K562 (cell line): ENCODE data around the gene AAGAB. TPM values are rescaled to one million over a fixed set of nuclear protein-coding genes. Genes with fewer than 3 reads are reported as not detected.

Source experiments
- HIVEP1 ChIP-seq: fragments of 250-450 bp; sonication (Bioruptor Pico); IDR thresholded peaks from 2 replicates; pipeline ENCODE4 v1.4.0; 2020; ENCODE audit warnings: mild to moderate bottlenecking
- HNRNPK ChIP-seq: fragments of 200-400 bp; formaldehyde crosslinking; IDR thresholded peaks from one replicate; pipeline ENCODE4 v1.6.1; 2018; ENCODE audit warnings: mild to moderate bottlenecking, low read depth, low read length; ENCODE audit not compliant: poor library complexity, severe bottlenecking
- NCOA6 ChIP-seq: fragments of 450-650 bp; IDR thresholded peaks from 2 replicates; pipeline ENCODE4 v1.6.1; 2017; ENCODE audit warnings: mild to moderate bottlenecking
- NFRKB ChIP-seq: fragments of 450-650 bp; IDR thresholded peaks from 2 replicates; pipeline ENCODE4 v1.6.1; 2016; ENCODE audit warnings: low read depth
- NR1H2 ChIP-seq: sonication (generic); formaldehyde crosslinking; IDR thresholded peaks from 2 replicates; pipeline ENCODE4 v1.4.0; 2020; ENCODE audit warnings: mild to moderate bottlenecking, missing genetic modification reagents
- PHF20 ChIP-seq: fragments of 450-650 bp; IDR thresholded peaks from 2 replicates; pipeline ENCODE4 v1.6.1; 2018; ENCODE audit not compliant: partially characterized antibody
- RUNX1 ChIP-seq: sonication (generic); IDR thresholded peaks from 2 replicates; pipeline ENCODE4 v1.6.1; 2016; ENCODE audit warnings: antibody characterized with exemption, low read depth
- SMARCA5 ChIP-seq: fragments of 450-650 bp; IDR thresholded peaks from 2 replicates; pipeline ENCODE4 v1.6.1; 2016
- ZBTB7A ChIP-seq: IDR thresholded peaks from 2 replicates; pipeline ENCODE4 v1.6.1; 2011; ENCODE audit warnings: low read depth, mild to moderate bottlenecking, low read length, moderate library complexity, borderline replicate concordance; ENCODE audit not compliant: control insufficient read depth
- ZFP30 ChIP-seq: fragments of 250-450 bp; sonication (Bioruptor Pico); IDR thresholded peaks from 2 replicates; pipeline ENCODE4 v1.8.0; 2022; ENCODE audit warnings: moderate library complexity, mild to moderate bottlenecking, inconsistent platforms, borderline replicate concordance
- ZNF586 ChIP-seq: fragments of 450-650 bp; formaldehyde crosslinking; conservative IDR thresholded peaks from 2 replicates; pipeline ENCODE4 v1.4.0; 2020; ENCODE audit warnings: mild to moderate bottlenecking, moderate library complexity
- polyA plus RNA-seq, 8 experiments: library from polyadenylated mRNA; depleted of rRNA in 4 of 8; stranded (reverse) in 5 of 8; unstranded in 3 of 8; fragments of >200 nt; fragmentation: Nextera tagmentation in 2 of 8; fragmentation: Illumina TruSeq in 1 of 8; extraction: Ambion mirVana in 2 of 8; extraction: Trizol in 1 of 8; gene quantifications; 2 replicates each; pipeline versions ENCODE4 v1.2.1 to v1.2.3, GENCODE V29; 2011 to 2014; ENCODE audit warnings: inconsistent platforms in 1 of 8, missing spikeins in 1 of 8
- total RNA-seq, 7 experiments: library from RNA; depleted of rRNA in 6 of 7; stranded (reverse); fragments of >200 nt in 6 of 7; fragmentation: Illumina TruSeq in 2 of 7; extraction: Trizol in 2 of 7; gene quantifications; 2 replicates each; pipeline versions ENCODE4 v1.2.1 to v1.2.3, GENCODE V29; 2011 to 2021; ENCODE audit warnings: low replicate concordance in 1 of 7
- TF ChIP-seq, protein P1 (sequence below): sonication (generic); formaldehyde crosslinking; IDR thresholded peaks from 2 replicates; pipeline ENCODE4 v1.8.1; 2022; ENCODE audit warnings: missing genetic modification reagents
- TF ChIP-seq, protein P2 (sequence below): fragments of 150-350 bp; conservative IDR thresholded peaks from 2 replicates; pipeline ENCODE4 v1.6.1; 2014; ENCODE audit warnings: low read length
- TF ChIP-seq, protein P3 (sequence below): fragments of 250-450 bp; sonication (Bioruptor Pico); IDR thresholded peaks from 2 replicates; pipeline ENCODE4 v1.4.0; 2020; ENCODE audit warnings: mild to moderate bottlenecking, moderate library complexity
- TF ChIP-seq, protein P4 (sequence below), 2 experiments: fragments of 450-650 bp in 1 of 2; sonication (generic) in 1 of 2; formaldehyde crosslinking; conservative IDR thresholded peaks; 2 replicates each; pipeline versions ENCODE4 v1.4.0 to v1.8.1; 2020 to 2022; ENCODE audit warnings: mild to moderate bottlenecking in 1 of 2, missing genetic modification reagents in 1 of 2
- TF ChIP-seq, protein P5 (sequence below): IDR thresholded peaks from 2 replicates; pipeline ENCODE4 v1.6.1; 2012; ENCODE audit warnings: low read depth, low read length, improper control_type of control experiment, borderline replicate concordance

AAGAB gene
- total and polyA plus RNA-seq, 9 of the 15 experiments (the other 6 are each of a cell fraction or from before 2014, with no cell fraction given) = 17.8 to 109 (median 58.3) TPM

DNA sequence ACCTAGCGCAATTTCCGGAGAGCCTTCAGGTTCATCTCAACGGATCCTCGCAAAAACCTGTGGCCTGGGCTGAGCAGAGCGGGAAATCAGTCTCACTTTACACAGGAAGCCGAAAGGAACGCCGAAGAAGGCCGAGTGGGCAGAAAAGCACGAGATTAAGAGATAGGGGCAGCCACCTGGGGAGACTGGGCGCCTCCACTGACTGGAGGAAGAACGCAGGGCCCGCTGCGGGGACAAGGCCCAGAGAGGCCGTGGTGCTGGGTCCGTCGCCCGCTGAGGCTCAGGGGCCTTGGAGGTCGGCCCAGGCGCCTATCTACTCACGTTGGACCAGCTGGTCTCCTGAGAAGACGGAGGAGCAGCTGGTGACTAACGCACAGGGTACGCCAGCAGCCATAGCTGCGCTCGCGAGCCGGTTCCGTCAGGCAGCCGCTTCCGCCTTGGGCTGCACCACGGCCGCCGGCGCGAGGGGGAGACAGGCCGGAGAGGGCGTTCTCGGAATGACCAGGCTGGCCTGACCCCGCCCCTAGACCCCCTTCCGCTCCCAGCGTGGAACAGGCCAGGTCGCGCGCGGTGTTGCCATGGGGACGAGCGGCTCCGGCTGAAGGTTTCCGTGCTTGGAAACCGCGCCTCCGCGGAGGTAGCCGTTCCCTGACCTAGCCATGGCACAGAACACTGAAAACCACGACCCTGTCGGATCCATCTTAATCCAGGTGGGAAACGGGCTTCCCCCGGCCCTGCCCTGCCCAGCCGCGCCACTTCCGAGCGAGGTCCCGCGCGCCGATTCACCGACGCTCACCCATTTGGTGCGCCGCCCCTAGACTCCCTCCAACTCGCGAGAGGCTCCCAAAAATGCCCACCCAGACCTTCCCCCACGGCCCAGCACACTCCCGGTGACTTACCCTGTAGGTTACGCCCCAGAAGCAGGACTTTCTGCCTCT, at the start of gene AAGAB, which contains the start of gene IQCH (continued):
- TF ChIP-seq, protein P1, sequence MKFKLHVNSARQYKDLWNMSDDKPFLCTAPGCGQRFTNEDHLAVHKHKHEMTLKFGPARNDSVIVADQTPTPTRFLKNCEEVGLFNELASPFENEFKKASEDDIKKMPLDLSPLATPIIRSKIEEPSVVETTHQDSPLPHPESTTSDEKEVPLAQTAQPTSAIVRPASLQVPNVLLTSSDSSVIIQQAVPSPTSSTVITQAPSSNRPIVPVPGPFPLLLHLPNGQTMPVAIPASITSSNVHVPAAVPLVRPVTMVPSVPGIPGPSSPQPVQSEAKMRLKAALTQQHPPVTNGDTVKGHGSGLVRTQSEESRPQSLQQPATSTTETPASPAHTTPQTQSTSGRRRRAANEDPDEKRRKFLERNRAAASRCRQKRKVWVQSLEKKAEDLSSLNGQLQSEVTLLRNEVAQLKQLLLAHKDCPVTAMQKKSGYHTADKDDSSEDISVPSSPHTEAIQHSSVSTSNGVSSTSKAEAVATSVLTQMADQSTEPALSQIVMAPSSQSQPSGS (CRISPR knock-in tag) = no peak
- TF ChIP-seq, protein P2, sequence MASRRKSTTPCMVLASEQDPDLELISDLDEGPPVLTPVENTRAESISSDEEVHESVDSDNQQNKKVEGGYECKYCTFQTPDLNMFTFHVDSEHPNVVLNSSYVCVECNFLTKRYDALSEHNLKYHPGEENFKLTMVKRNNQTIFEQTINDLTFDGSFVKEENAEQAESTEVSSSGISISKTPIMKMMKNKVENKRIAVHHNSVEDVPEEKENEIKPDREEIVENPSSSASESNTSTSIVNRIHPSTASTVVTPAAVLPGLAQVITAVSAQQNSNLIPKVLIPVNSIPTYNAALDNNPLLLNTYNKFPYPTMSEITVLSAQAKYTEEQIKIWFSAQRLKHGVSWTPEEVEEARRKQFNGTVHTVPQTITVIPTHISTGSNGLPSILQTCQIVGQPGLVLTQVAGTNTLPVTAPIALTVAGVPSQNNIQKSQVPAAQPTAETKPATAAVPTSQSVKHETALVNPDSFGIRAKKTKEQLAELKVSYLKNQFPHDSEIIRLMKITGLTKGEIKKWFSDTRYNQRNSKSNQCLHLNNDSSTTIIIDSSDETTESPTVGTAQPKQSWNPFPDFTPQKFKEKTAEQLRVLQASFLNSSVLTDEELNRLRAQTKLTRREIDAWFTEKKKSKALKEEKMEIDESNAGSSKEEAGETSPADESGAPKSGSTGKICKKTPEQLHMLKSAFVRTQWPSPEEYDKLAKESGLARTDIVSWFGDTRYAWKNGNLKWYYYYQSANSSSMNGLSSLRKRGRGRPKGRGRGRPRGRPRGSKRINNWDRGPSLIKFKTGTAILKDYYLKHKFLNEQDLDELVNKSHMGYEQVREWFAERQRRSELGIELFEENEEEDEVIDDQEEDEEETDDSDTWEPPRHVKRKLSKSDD = no peak
- TF ChIP-seq ZBTB7A (no peak), HNRNPK (no peak), PHF20 (peak; percentile 84), ZNF586 (CRISPR knock-in tag) (no peak), NR1H2 (CRISPR knock-in tag) (no peak), RUNX1 (no peak), SMARCA5 (0 out of 2 replicates have a peak, but pooled peaks have one; percentile 34), NFRKB (peak; percentile 9), HIVEP1 (CRISPR knock-in tag) (no peak), NCOA6 (no peak), ZFP30 (CRISPR knock-in tag) (no peak)
- TF ChIP-seq, protein P3, sequence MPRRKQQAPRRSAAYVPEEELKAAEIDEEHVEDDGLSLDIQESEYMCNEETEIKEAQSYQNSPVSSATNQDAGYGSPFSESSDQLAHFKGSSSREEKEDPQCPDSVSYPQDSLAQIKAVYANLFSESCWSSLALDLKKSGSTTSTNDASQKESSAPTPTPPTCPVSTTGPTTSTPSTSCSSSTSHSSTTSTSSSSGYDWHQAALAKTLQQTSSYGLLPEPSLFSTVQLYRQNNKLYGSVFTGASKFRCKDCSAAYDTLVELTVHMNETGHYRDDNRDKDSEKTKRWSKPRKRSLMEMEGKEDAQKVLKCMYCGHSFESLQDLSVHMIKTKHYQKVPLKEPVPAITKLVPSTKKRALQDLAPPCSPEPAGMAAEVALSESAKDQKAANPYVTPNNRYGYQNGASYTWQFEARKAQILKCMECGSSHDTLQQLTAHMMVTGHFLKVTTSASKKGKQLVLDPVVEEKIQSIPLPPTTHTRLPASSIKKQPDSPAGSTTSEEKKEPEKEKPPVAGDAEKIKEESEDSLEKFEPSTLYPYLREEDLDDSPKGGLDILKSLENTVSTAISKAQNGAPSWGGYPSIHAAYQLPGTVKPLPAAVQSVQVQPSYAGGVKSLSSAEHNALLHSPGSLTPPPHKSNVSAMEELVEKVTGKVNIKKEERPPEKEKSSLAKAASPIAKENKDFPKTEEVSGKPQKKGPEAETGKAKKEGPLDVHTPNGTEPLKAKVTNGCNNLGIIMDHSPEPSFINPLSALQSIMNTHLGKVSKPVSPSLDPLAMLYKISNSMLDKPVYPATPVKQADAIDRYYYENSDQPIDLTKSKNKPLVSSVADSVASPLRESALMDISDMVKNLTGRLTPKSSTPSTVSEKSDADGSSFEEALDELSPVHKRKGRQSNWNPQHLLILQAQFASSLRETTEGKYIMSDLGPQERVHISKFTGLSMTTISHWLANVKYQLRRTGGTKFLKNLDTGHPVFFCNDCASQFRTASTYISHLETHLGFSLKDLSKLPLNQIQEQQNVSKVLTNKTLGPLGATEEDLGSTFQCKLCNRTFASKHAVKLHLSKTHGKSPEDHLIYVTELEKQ (CRISPR knock-in tag) = no peak
- TF ChIP-seq, protein P4, sequence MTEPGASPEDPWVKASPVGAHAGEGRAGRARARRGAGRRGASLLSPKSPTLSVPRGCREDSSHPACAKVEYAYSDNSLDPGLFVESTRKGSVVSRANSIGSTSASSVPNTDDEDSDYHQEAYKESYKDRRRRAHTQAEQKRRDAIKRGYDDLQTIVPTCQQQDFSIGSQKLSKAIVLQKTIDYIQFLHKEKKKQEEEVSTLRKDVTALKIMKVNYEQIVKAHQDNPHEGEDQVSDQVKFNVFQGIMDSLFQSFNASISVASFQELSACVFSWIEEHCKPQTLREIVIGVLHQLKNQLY (CRISPR knock-in tag; conservative IDR thresholded peaks at IDR 0.05) = no peak
- TF ChIP-seq, protein P5, sequence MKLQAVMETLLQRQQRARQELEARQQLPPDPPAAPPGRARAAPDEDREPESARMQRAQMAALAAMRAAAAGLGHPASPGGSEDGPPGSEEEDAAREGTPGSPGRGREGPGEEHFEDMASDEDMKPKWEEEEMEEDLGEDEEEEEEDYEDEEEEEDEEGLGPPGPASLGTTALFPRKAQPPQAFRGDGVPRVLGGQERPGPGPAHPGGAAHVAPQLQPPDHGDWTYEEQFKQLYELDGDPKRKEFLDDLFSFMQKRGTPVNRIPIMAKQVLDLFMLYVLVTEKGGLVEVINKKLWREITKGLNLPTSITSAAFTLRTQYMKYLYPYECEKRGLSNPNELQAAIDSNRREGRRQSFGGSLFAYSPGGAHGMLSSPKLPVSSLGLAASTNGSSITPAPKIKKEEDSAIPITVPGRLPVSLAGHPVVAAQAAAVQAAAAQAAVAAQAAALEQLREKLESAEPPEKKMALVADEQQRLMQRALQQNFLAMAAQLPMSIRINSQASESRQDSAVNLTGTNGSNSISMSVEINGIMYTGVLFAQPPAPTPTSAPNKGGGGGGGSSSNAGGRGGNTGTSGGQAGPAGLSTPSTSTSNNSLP = peak; percentile 49; the same call in 1 of the 2 replicates
